Mesendoderm (in vitro differentiated cells): ENCODE data around the gene SIRPD. TPM values are rescaled to one million over a fixed set of nuclear protein-coding genes. Genes with fewer than 3 reads are reported as not detected.

Experiments
- DNase-seq: peaks from one replicate; pipeline ENCODE4 v3.0.0; 2013
- H2AK5ac ChIP-seq: 2 replicates; pipeline ENCODE4 v1.6.1; 2013; ENCODE audit warnings: low read length, inconsistent platforms
- H2BK120ac ChIP-seq: 2 replicates; pipeline ENCODE4 v1.6.1; 2013; ENCODE audit warnings: low read depth, mild to moderate bottlenecking, low read length, moderate library complexity, mixed read lengths
- H2BK15ac ChIP-seq: replicated peaks from 2 replicates; pipeline ENCODE4 v1.6.1; 2013; ENCODE audit warnings: low read depth, mild to moderate bottlenecking, moderate library complexity
- H2BK5ac ChIP-seq: 2 replicates; pipeline ENCODE4 v1.6.1; 2013; ENCODE audit warnings: low read length, inconsistent platforms
- H3K18ac ChIP-seq: 2 replicates; pipeline ENCODE4 v1.6.1; 2013; ENCODE audit warnings: mild to moderate bottlenecking, low read length, mixed read lengths
- H3K23ac ChIP-seq: one replicate; pipeline ENCODE4 v1.6.1; 2013; ENCODE audit warnings: low read length
- H3K27ac ChIP-seq: 2 replicates; pipeline ENCODE4 v1.5.1; 2013; ENCODE audit warnings: low read depth, mild to moderate bottlenecking, inconsistent platforms, low read length, moderate library complexity
- H3K27me3 ChIP-seq: 2 replicates; pipeline ENCODE4 v1.6.1; 2013; ENCODE audit warnings: low read length, control low read depth, mild to moderate bottlenecking, inconsistent platforms; ENCODE audit not compliant: insufficient read depth, poor library complexity
- H3K36me3 ChIP-seq: 2 replicates; pipeline ENCODE4 v1.6.1; 2013; ENCODE audit warnings: low read length, inconsistent platforms; ENCODE audit not compliant: control insufficient read depth, insufficient read depth
- H3K4ac ChIP-seq: one replicate; pipeline ENCODE4 v1.6.1; 2013; ENCODE audit warnings: low read depth, mild to moderate bottlenecking, low read length, moderate library complexity
- H3K4me1 ChIP-seq: 2 replicates; pipeline ENCODE4 v1.6.1; 2013; ENCODE audit warnings: low read depth, low read length, inconsistent platforms; ENCODE audit not compliant: control insufficient read depth
- H3K4me2 ChIP-seq: 2 replicates; pipeline ENCODE4 v1.6.1; 2013; ENCODE audit warnings: low read length
- H3K4me3 ChIP-seq: 2 replicates; pipeline ENCODE4 v1.5.1; 2013; ENCODE audit warnings: mild to moderate bottlenecking, low read length
- H3K56ac ChIP-seq: one replicate; pipeline ENCODE4 v1.6.1; 2013; ENCODE audit warnings: low read length
- H3K79me1 ChIP-seq: 2 replicates; pipeline ENCODE4 v1.6.1; 2013; ENCODE audit warnings: low read length, inconsistent platforms
- H3K79me2 ChIP-seq: 2 replicates; pipeline ENCODE4 v1.6.1; 2013; ENCODE audit warnings: mild to moderate bottlenecking, low read length; ENCODE audit not compliant: control insufficient read depth, insufficient read depth
- H3K9ac ChIP-seq: 2 replicates; pipeline ENCODE4 v1.6.1; 2013; ENCODE audit warnings: low read length, inconsistent platforms
- H4K5ac ChIP-seq: one replicate; pipeline ENCODE4 v1.6.1; 2013; ENCODE audit warnings: low read length
- H4K8ac ChIP-seq: one replicate; pipeline ENCODE4 v1.6.1; 2013; ENCODE audit warnings: low read depth, mild to moderate bottlenecking, control low read depth, low read length, moderate library complexity
- WGBS: extraction: QIAGEN DNeasy Blood & Tissue Kit; methylation state at CpG from one replicate; pipeline ENCODE4 v1.1.7; 2013; ENCODE audit warnings: low lambda C conversion rate, missing lambda C conversion rate; ENCODE audit not compliant: insufficient coverage; ENCODE audit errors: extremely low coverage; 5-methylcytosine and 5-hydroxymethylcytosine counted together
- small RNA-seq: library from polyadenylated mRNA; stranded (forward); fragments of <200 nt; extraction: miRNeasy Mini kit (QIAGEN cat#:217004); gene quantifications from one replicate; pipeline ENCODE3, GENCODE V24; 2013; ENCODE audit not compliant: insufficient read depth

SIRPD gene

DNA sequence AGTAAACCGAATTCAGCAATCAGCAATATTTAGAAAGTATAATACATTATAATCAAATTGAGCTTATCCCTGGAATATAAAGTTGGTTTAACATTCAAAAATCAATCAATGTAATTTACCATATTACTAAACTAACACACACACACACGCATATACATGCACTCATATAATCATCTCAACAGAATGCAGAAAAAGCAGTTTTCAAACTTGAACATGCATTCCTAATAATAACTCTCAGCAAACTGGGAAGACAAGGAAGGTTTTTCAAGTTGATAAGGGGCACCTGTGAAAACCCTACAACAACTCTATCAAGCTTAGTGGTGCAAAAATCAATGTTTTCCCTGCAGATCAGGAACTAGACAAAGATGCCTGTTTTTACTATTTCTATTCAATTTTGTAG is 70.9 kb downstream of the SIRPD start:
- Histone ChIP-seq H2BK5ac (no peak overlapping the region), H3K4me3 (no peak overlapping the region), H3K79me1 (no peaks in the 10 kb centered on the region), H3K4me1 (no peaks in the 10 kb centered on the region), H3K4ac (no peak overlapping the region), H3K27me3 (no peaks in the 10 kb centered on the region), H3K27ac (no peak overlapping the region), H2BK120ac (no peak overlapping the region), H2BK15ac (no peak overlapping the region), H3K4me2 (no peak overlapping the region), H4K8ac (no peak overlapping the region), H3K9ac (no peak overlapping the region), H3K23ac (no peak overlapping the region), H4K5ac (no peak overlapping the region), H3K36me3 (no peaks in the 10 kb centered on the region), H3K18ac (no peak overlapping the region), H2AK5ac (no peak overlapping the region), H3K79me2 (no peaks in the 10 kb centered on the region), H3K56ac (no peak overlapping the region)
- WGBS = 100% methylated on average over 1 of the region's 2 CpGs
- no peak for DNase-seq

- H3K36me3 ChIP-seq = no peaks in the 10 kb centered on the region
- H3K4me3 ChIP-seq = no peak overlapping the region
- H2BK120ac ChIP-seq = no peak overlapping the region
- no peak overlapping the region for H3K27ac ChIP-seq
- no peak overlapping the region for H3K4me2 ChIP-seq
- H3K27me3 ChIP-seq = no peaks in the 10 kb centered on the region
- no peak overlapping the region for H2AK5ac ChIP-seq
- no peak overlapping the region for H2BK15ac ChIP-seq
- no peak overlapping the region for H3K9ac ChIP-seq
- no peak overlapping the region for H3K18ac ChIP-seq
- H3K79me1 ChIP-seq = no peaks in the 10 kb centered on the region
- H3K56ac ChIP-seq = no peak overlapping the region
- WGBS = no CpG with 5 or more reads among the region's 5 CpGs
- H2BK5ac ChIP-seq = no peak overlapping the region
- H3K4ac ChIP-seq = no peak overlapping the region
- no peak overlapping the region for H4K5ac ChIP-seq
- H4K8ac ChIP-seq = no peak overlapping the region
- DNase-seq = no peak
- H3K4me1 ChIP-seq = no peaks in the 10 kb centered on the region
- no peaks in the 10 kb centered on the region for H3K79me2 ChIP-seq
- H3K23ac ChIP-seq = no peak overlapping the region
Measured at GRCh38 chr20:1484438-1485116, 72.9 kb downstream of the SIRPD start.

Small RNAs within 50 kb of the gene (small RNA-seq; reads per million reads assigned to genes)
- gene RNU6-917P = not detected
